B cell (primary cell): Measurements from ENCODE around the gene NAV2. TPM values are rescaled to one million over a fixed set of nuclear protein-coding genes. Genes with fewer than 3 reads are reported as not detected.
"Not testable (repeated sequence)": the region's sequence is repeated elsewhere in the genome, so short reads cannot be mapped to it uniquely, and the experiment has no call there.

Experiments
- ATAC-seq: fragments of 200-7000 bp; cut with Tn5 transposase; one replicate; pipeline ENCODE4 v1.10.0; 2021; ENCODE audit warnings: low read depth, mild to moderate bottlenecking, moderate number of reproducible peaks, moderate library complexity
- CTCF ChIA-PET: fragments of 350-600 bp; sonication (Branson Sonifier 250); formaldehyde crosslinking; loops from one replicate; lab custom pipeline; 2021; ENCODE audit warnings: antibody characterized with exemption, inconsistent platforms; lab: Charles Lee
- POLR2A ChIA-PET: fragments of 350-600 bp; sonication (Branson Sonifier 250); formaldehyde crosslinking; loops from one replicate; lab custom pipeline; 2021; ENCODE audit warnings: antibody characterized with exemption; lab: Charles Lee
- DNase-seq: peaks from one replicate; pipeline ENCODE4 v3.0.0; 2013
- H2AFZ ChIP-seq: 2 replicates; pipeline ENCODE4 v1.6.1; 2012; ENCODE audit warnings: mild to moderate bottlenecking, low read depth, low read length; ENCODE audit not compliant: insufficient read depth, poor library complexity, severe bottlenecking
- H3K27ac ChIP-seq, 2 donors: 1 replicate in 1 of 2; 2 replicates in 1 of 2; pipeline ENCODE4 v1.5.1; 2012 to 2013; ENCODE audit warnings: low read length in 2 of 2, mild to moderate bottlenecking in 2 of 2, moderate library complexity in 1 of 2
- H3K27me3 ChIP-seq, 4 experiments: fragments of 200-600 bp in 1 of 4; sonication (generic) in 1 of 4; replicated peaks in 1 of 4; 1 replicate in 2 of 4; 2 replicates in 2 of 4; pipeline versions ENCODE4 v1.6.1 to v1.7.0; 2013 to 2016; ENCODE audit warnings: low read length in 3 of 4, mild to moderate bottlenecking in 2 of 4, mixed read lengths in 1 of 4, moderate library complexity in 1 of 4; ENCODE audit not compliant: insufficient read depth in 4 of 4, control insufficient read depth in 3 of 4; ENCODE audit errors: control extremely low read depth in 1 of 4
- H3K36me3 ChIP-seq, 2 experiments: replicated peaks in 1 of 2; 1 replicate in 1 of 2; 2 replicates in 1 of 2; pipeline versions ENCODE4 v1.6.1 to v1.7.1; 2013; ENCODE audit warnings: low read length in 1 of 2; ENCODE audit not compliant: insufficient read depth in 2 of 2, control insufficient read depth in 1 of 2; ENCODE audit errors: control extremely low read depth in 1 of 2, extremely low read depth in 1 of 2
- H3K4me1 ChIP-seq, 2 donors: fragments of 200-600 bp in 1 of 2; sonication (generic) in 1 of 2; 1 replicate in 1 of 2; 2 replicates in 1 of 2; pipeline versions ENCODE4 v1.5.1 to v1.6.1; 2013 to 2017; ENCODE audit warnings: low read length in 2 of 2; ENCODE audit not compliant: control insufficient read depth in 2 of 2, insufficient read depth in 2 of 2
- H3K4me2 ChIP-seq: replicated peaks from 2 replicates; pipeline ENCODE3; 2012; ENCODE audit warnings: mild to moderate bottlenecking, low read depth, low read length; ENCODE audit not compliant: poor library complexity, severe bottlenecking
- H3K4me3 ChIP-seq, 5 experiments: fragments of 200-600 bp in 1 of 5; sonication (generic) in 1 of 5; 1 replicate in 3 of 5; 2 replicates in 2 of 5; pipeline versions ENCODE4 v1.5.1 to v1.7.0; 2011 to 2016; ENCODE audit warnings: low read length in 4 of 5, mild to moderate bottlenecking in 4 of 5, low read depth in 2 of 5, control low read depth in 1 of 5, moderate library complexity in 1 of 5; ENCODE audit not compliant: insufficient read depth in 1 of 5; ENCODE audit errors: control extremely low read depth in 1 of 5, extremely low read depth in 1 of 5
- H3K79me2 ChIP-seq: fragments of 200-600 bp; sonication (generic); one replicate; pipeline ENCODE4 v1.6.0; 2016; ENCODE audit warnings: low read length; ENCODE audit not compliant: control insufficient read depth, insufficient read depth
- H3K9ac ChIP-seq: fragments of 200-600 bp; sonication (generic); 2 replicates; pipeline ENCODE4 v1.6.1; 2017; ENCODE audit warnings: mild to moderate bottlenecking, low read length, moderate library complexity
- H3K9me3 ChIP-seq, 3 donors: one replicate each; pipeline versions ENCODE4 v1.6.1 to v1.7.1; 2013; ENCODE audit warnings: low read length in 2 of 3; ENCODE audit not compliant: control insufficient read depth in 2 of 3, insufficient read depth in 1 of 3; ENCODE audit errors: control extremely low read depth in 1 of 3
- H4K20me1 ChIP-seq: 2 replicates; pipeline ENCODE4 v1.6.0; 2012; ENCODE audit warnings: mild to moderate bottlenecking, low read length; ENCODE audit not compliant: insufficient read depth, control insufficient read depth, poor library complexity, severe bottlenecking
- H3K27ac Mint-ChIP-seq: one replicate; pipeline ENCODE4 v1.8.0; 2021; ENCODE audit warnings: mixed read lengths
- H3K27me3 Mint-ChIP-seq: one replicate; pipeline ENCODE4 v1.8.0; 2021; ENCODE audit warnings: mixed read lengths
- H3K4me1 Mint-ChIP-seq: one replicate; pipeline ENCODE4 v1.8.0; 2021; ENCODE audit warnings: mixed read lengths
- H3K4me3 Mint-ChIP-seq: one replicate; pipeline ENCODE4 v1.8.0; 2021; ENCODE audit warnings: mixed read lengths
- H3K9me3 Mint-ChIP-seq: one replicate; pipeline ENCODE4 v1.8.0; 2022; ENCODE audit warnings: mixed read lengths; ENCODE audit not compliant: insufficient read depth
- EZH2 ChIP-seq: IDR thresholded peaks from 2 replicates; pipeline ENCODE4 v1.6.1; 2012; ENCODE audit warnings: borderline replicate concordance, low read depth, mild to moderate bottlenecking, moderate library complexity, low read length; ENCODE audit not compliant: insufficient read depth, poor library complexity, severe bottlenecking
- WGBS: methylation state at CpG from one replicate; pipeline ENCODE4 v1.1.5; 2013; ENCODE audit warnings: missing lambda C conversion rate; ENCODE audit not compliant: insufficient coverage; 5-methylcytosine and 5-hydroxymethylcytosine counted together
- intact Hi-C: fragments of 100-400 bp; cut with micrococcal nuclease; formaldehyde crosslinking; loops from one replicate; pipeline ENCODE4 v1.10.0; 2022
- polyA plus RNA-seq: library from polyadenylated mRNA; depleted of rRNA; stranded (reverse); fragments of >200 nt; gene quantifications from 2 replicates; pipeline ENCODE4 v1.2.3, GENCODE V29; 2012
- total RNA-seq, 2 donors: library from RNA; stranded (reverse); fragments of 120-200 nt in 1 of 2; gene quantifications; 1 replicate in 1 of 2; 2 replicates in 1 of 2; pipeline versions ENCODE4 v1.2.3 to v1.2.4, GENCODE V29; 2013 to 2022
- TF ChIP-seq, protein P1 (sequence below): fragments of 200-600 bp; IDR thresholded peaks from one replicate; pipeline ENCODE4 v1.8.0; 2022; ENCODE audit warnings: antibody characterized with exemption, mild to moderate bottlenecking

Gene NAV2
- total and polyA plus RNA-seq, 2 donors (not counting 1 experiment from before 2014, with no cell fraction given), result 0.82 to 22.2 TPM

DNA sequence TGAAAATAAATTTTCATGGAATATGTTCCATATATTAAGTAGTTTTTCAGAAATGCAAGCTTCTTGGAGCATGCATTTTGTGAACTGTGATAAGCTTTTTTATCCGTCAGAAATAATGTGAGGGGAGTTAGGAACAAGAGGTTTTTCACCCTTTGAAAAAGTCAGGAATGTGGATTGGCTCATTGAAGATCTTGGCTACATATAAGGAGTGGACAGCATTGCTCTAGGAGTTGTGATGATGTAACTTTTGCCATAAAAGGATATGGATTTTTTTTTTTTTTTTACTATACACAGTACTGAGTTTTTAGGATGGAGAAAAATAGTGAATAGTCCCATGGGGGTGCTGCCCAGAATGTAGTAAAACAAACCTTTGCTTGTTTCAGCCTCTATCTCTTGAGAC is 180.2 kb downstream of the NAV2 start:
- no peaks in the 10 kb centered on the region for H3K27me3 ChIP-seq
- H3K27me3 Mint-ChIP-seq, result peaks cover 5% of the 10 kb centered on the region
- no peak overlapping the region for H3K4me2 ChIP-seq
- H3K27ac Mint-ChIP-seq, result no peak overlapping the region
- no peaks in the 10 kb centered on the region for H3K79me2 ChIP-seq
- no peak overlapping the region for H3K4me3 ChIP-seq
- no peak overlapping the region for H3K4me3 Mint-ChIP-seq
- ChIA-PET POLR2A (no interaction called here), CTCF (no interaction called here)
- ATAC-seq (no peak), DNase-seq (no peak)
- intact Hi-C loops, result no loop called here
- H3K9me3 Mint-ChIP-seq, result no peaks in the 10 kb centered on the region
- H2AFZ ChIP-seq, result no peak overlapping the region
- H4K20me1 ChIP-seq, result no peaks in the 10 kb centered on the region
- H3K36me3 ChIP-seq, result no peaks in the 10 kb centered on the region
- WGBS, result 100% methylated on average over 1 of the region's 1 CpG
- peaks cover 0 to 3% (median 0%) of the 10 kb centered on the region in 3 donors for H3K9me3 ChIP-seq
- TF ChIP-seq, protein P1, sequence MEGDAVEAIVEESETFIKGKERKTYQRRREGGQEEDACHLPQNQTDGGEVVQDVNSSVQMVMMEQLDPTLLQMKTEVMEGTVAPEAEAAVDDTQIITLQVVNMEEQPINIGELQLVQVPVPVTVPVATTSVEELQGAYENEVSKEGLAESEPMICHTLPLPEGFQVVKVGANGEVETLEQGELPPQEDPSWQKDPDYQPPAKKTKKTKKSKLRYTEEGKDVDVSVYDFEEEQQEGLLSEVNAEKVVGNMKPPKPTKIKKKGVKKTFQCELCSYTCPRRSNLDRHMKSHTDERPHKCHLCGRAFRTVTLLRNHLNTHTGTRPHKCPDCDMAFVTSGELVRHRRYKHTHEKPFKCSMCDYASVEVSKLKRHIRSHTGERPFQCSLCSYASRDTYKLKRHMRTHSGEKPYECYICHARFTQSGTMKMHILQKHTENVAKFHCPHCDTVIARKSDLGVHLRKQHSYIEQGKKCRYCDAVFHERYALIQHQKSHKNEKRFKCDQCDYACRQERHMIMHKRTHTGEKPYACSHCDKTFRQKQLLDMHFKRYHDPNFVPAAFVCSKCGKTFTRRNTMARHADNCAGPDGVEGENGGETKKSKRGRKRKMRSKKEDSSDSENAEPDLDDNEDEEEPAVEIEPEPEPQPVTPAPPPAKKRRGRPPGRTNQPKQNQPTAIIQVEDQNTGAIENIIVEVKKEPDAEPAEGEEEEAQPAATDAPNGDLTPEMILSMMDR, result no peak
- no peak for TF ChIP-seq EZH2
- H3K27ac ChIP-seq, result no peak overlapping the region
- H3K4me1 ChIP-seq, result no peaks in the 10 kb centered on the region
- no peaks in the 10 kb centered on the region for H3K4me1 Mint-ChIP-seq
- H3K9ac ChIP-seq, result no peak overlapping the region

DNA sequence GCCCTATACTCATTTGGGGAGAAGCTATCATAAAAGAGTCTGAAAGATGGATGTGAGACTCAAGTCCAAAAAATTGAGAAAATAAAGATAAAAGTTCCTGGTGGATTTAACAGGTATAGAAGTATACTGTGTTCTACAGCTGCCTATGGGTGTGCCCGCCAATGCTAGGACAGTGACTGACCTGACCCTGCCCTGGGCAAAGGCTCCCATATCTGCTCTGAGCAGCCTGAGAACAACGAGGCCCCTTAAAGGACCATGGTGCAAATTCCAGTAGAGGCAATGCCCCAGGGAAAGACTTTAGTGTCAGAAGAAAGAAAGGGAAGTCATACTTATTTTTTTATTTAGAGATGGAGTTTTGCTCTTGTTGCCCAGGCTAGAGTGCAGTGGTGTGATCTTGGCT is 181.8 kb downstream of the NAV2 start:
- 76% methylated on average over 2 of the region's 2 CpGs for WGBS
- CTCF ChIA-PET, result interaction anchor here (1.0 kb wide), 1 partner anchor 331 kb away, joined by 3 read pairs; no protein-coding TSS in a partner anchor

DNA sequence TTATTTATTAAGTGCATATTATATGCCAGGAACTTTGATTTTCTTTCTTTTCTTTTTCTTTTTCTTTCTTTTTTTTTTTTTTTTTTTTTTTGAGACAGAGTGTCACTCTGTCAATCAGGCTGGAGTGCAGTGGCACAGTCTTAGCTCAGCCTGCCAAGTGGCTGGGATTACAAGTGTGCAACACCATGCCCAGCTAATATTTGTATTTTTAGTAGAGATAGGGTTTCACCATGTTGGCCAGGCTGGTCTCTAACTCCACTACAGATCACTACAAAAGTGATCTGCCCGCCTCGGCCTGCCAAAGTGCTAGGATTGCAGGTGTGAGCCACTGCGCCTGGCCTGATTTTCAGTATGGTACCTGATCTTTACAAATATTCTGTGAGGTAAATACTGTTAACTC is 182.4 kb downstream of the NAV2 start:
- H3K79me2 ChIP-seq, H3K9me3 Mint-ChIP-seq, H3K27me3 ChIP-seq, intact Hi-C loops, H3K27ac ChIP-seq, H3K4me1 ChIP-seq, H3K36me3 ChIP-seq, H4K20me1 ChIP-seq, H3K4me1 Mint-ChIP-seq, H3K4me3 ChIP-seq, H3K27ac Mint-ChIP-seq, H3K9me3 ChIP-seq, H3K4me3 Mint-ChIP-seq, DNase-seq, ATAC-seq, H3K4me2 ChIP-seq, POLR2A ChIA-PET, H3K27me3 Mint-ChIP-seq, H3K9ac ChIP-seq, H2AFZ ChIP-seq: not testable (repeated sequence)
- CTCF ChIA-PET, result interaction anchor here (0.7 to 1.0 kb wide), 2 partner anchors 159 to 331 kb away, joined by 3 read pairs; no protein-coding TSS in a partner anchor
- WGBS, result no CpG with 5 or more reads among the region's 3 CpGs

More for the DNA sequence above, 181.8 kb downstream of the NAV2 start:
- H3K4me3 ChIP-seq, result no peak overlapping the region
- no peak overlapping the region for H3K9ac ChIP-seq
- H2AFZ ChIP-seq, result no peak overlapping the region
- H3K9me3 ChIP-seq, result peaks cover 0 to 3% (median 0%) of the 10 kb centered on the region in 3 donors
- no peaks in the 10 kb centered on the region for H3K27me3 ChIP-seq
- Mint-ChIP-seq H3K4me1 (no peaks in the 10 kb centered on the region), H3K9me3 (no peaks in the 10 kb centered on the region), H3K27ac (no peak overlapping the region), H3K4me3 (no peak overlapping the region), H3K27me3 (peaks cover 5% of the 10 kb centered on the region)
- H3K27ac ChIP-seq, result no peak overlapping the region
- no peaks in the 10 kb centered on the region for H3K4me1 ChIP-seq
- no peaks in the 10 kb centered on the region for H3K79me2 ChIP-seq
- no peak for DNase-seq
- POLR2A ChIA-PET, result no interaction called here
- H3K36me3 ChIP-seq, result no peaks in the 10 kb centered on the region
- TF ChIP-seq EZH2, result no peak
- TF ChIP-seq, protein P1, result no peak
- H4K20me1 ChIP-seq, result no peaks in the 10 kb centered on the region
- no peak for ATAC-seq
- no peak overlapping the region for H3K4me2 ChIP-seq
- intact Hi-C loops, result no loop called here
